H1 (cell line): ENCODE results near the gene PTRH1. TPM values are rescaled to one million over a fixed set of nuclear protein-coding genes. Genes with fewer than 3 reads are reported as not detected.

ENCODE experiments used
- ASH2L ChIP-seq: fragments of 200-600, 300-600 bp; sonication (generic); IDR thresholded peaks from one replicate; pipeline ENCODE4 v1.7.1; 2017; ENCODE audit warnings: low read length
- NRF1 ChIP-seq: IDR thresholded peaks from 2 replicates; pipeline ENCODE4 v1.6.1; 2011; ENCODE audit warnings: mild to moderate bottlenecking, low read depth, low read length, improper control_type of control experiment
- POLR2AphosphoS5 ChIP-seq: IDR thresholded peaks from 2 replicates; pipeline ENCODE4 v1.6.1; 2011; ENCODE audit warnings: low read depth, low read length
- polyA plus RNA-seq, 7 experiments: library from polyadenylated mRNA; depleted of rRNA in 3 of 7; stranded (reverse) in 5 of 7; unstranded in 2 of 7; fragments of >200 nt in 5 of 7; fragments of 200-250 nt in 2 of 7; gene quantifications; 1 replicate in 5 of 7; 2 replicates in 1 of 7; 4 replicates in 1 of 7; pipeline versions ENCODE4 v1.2.1 to v1.2.3, GENCODE V29; 2011 to 2013; ENCODE audit warnings: missing spikeins in 2 of 7, mixed read lengths in 2 of 7
- total RNA-seq: library from RNA; stranded (reverse); fragmentation: NEBNext Ultra II Directional; extraction: Animal tissue kit (Norgen Biotek cat#: 25700); gene quantifications from 2 replicates; pipeline ENCODE4 v1.2.1, GENCODE V29; 2021
- TF ChIP-seq, protein P1 (sequence below), 3 experiments: IDR thresholded peaks; 1 replicate in 2 of 3; 2 replicates in 1 of 3; pipeline versions ENCODE4 v1.5.1 to v1.6.1; 2011; ENCODE audit warnings: low read length in 3 of 3, mild to moderate bottlenecking in 3 of 3, inconsistent platforms in 2 of 3, low read depth in 1 of 3, moderate library complexity in 1 of 3; ENCODE audit not compliant: insufficient read depth in 1 of 3; ENCODE audit errors: control extremely low read depth in 1 of 3

Gene PTRH1
- total and polyA plus RNA-seq, 2 of the 8 experiments (the other 6 are each of a cell fraction or from before 2014, with no cell fraction given), result 11.1 to 19.8 TPM

DNA sequence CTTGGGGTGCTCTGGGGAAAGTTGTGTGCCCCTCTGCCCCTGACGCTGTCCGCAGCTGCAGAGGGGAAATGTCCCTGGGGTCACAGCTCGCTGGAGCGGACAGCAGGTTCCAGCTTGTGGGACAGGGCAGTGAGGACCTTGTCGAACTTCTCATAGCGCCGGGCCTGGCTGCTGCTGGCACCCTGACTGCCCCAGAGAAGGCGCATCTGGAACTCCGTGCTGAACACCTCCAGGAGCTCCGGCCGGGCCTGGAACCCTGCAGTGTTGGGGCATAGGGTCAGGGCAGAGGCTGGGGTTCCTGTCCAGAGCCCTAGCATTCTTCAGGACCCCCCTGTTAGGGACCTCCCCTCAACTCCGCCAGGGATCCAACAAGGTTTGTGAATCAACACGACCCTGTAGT is 23.2 kb upstream of the PTRH1 start (continued):
- TF ChIP-seq, protein P1, sequence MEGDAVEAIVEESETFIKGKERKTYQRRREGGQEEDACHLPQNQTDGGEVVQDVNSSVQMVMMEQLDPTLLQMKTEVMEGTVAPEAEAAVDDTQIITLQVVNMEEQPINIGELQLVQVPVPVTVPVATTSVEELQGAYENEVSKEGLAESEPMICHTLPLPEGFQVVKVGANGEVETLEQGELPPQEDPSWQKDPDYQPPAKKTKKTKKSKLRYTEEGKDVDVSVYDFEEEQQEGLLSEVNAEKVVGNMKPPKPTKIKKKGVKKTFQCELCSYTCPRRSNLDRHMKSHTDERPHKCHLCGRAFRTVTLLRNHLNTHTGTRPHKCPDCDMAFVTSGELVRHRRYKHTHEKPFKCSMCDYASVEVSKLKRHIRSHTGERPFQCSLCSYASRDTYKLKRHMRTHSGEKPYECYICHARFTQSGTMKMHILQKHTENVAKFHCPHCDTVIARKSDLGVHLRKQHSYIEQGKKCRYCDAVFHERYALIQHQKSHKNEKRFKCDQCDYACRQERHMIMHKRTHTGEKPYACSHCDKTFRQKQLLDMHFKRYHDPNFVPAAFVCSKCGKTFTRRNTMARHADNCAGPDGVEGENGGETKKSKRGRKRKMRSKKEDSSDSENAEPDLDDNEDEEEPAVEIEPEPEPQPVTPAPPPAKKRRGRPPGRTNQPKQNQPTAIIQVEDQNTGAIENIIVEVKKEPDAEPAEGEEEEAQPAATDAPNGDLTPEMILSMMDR (IDR thresholded peaks at IDR 0.05; ENCODE audit: control extremely low read depth in 1 of 3, insufficient read depth in 1 of 3, low read depth in 1 of 3, low read length in 3 of 3), result no peak
- no peak for TF ChIP-seq ASH2L
- no peak for TF ChIP-seq NRF1
- TF ChIP-seq POLR2AphosphoS5, result no peak
